Astrocyte (in vitro differentiated cells and primary cell): ENCODE measurements around the gene TWF2. TPM values are rescaled to one million over a fixed set of nuclear protein-coding genes. Genes with fewer than 3 reads are reported as not detected.

Experiments
- DNase-seq: peaks from one replicate; pipeline ENCODE4 v3.0.0-alpha.2; 2010; ENCODE audit warnings: low read depth
- FAIRE-seq: peaks from 2 replicates; lab custom pipeline; 2011; peaks lifted over from hg19 to GRCh38; lab: Jason Lieb, UNC
- H2AFZ ChIP-seq: 2 replicates; pipeline ENCODE4 v1.6.0; 2012; ENCODE audit warnings: low read depth, low read length, inconsistent platforms
- H3K27ac ChIP-seq: 2 replicates; pipeline ENCODE4 v1.5.1; 2011; ENCODE audit warnings: low read depth, low read length, inconsistent platforms
- H3K27me3 ChIP-seq: 2 replicates; pipeline ENCODE4 v1.6.0; 2011; ENCODE audit warnings: low read length, inconsistent platforms; ENCODE audit not compliant: insufficient read depth
- H3K36me3 ChIP-seq: 2 replicates; pipeline ENCODE4 v1.5.1; 2011; ENCODE audit warnings: low read length, inconsistent platforms; ENCODE audit not compliant: insufficient read depth
- H3K4me1 ChIP-seq: 2 replicates; pipeline ENCODE4 v1.5.1; 2011; ENCODE audit warnings: low read length, inconsistent platforms; ENCODE audit not compliant: insufficient read depth
- H3K4me2 ChIP-seq: 2 replicates; pipeline ENCODE4 v1.6.0; 2012; ENCODE audit warnings: low read length, inconsistent platforms
- H3K4me3 ChIP-seq: 2 replicates; pipeline ENCODE4 v1.5.1; 2011; ENCODE audit warnings: low read depth, mild to moderate bottlenecking, low read length, inconsistent platforms; ENCODE audit not compliant: insufficient read depth
- H3K79me2 ChIP-seq: 2 replicates; pipeline ENCODE4 v1.6.0; 2012; ENCODE audit warnings: mild to moderate bottlenecking, low read length, inconsistent platforms; ENCODE audit not compliant: insufficient read depth
- H3K9ac ChIP-seq: 2 replicates; pipeline ENCODE4 v1.6.0; 2012; ENCODE audit warnings: mild to moderate bottlenecking, low read length, inconsistent platforms
- H3K9me3 ChIP-seq: 2 replicates; pipeline ENCODE4 v1.5.1; 2012; ENCODE audit warnings: low read depth, mild to moderate bottlenecking, low read length, inconsistent platforms; ENCODE audit not compliant: insufficient read depth
- H4K20me1 ChIP-seq: 2 replicates; pipeline ENCODE4 v1.6.0; 2012; ENCODE audit warnings: low read length, inconsistent platforms; ENCODE audit not compliant: insufficient read depth
- H3K27ac Mint-ChIP-seq: one replicate; pipeline ENCODE4 v1.8.0; 2021; ENCODE audit warnings: mild to moderate bottlenecking, mixed read lengths; ENCODE audit not compliant: unreplicated experiment
- H3K27me3 Mint-ChIP-seq: one replicate; pipeline ENCODE4 v1.8.0; 2021; ENCODE audit warnings: low read depth, mixed read lengths; ENCODE audit not compliant: unreplicated experiment
- H3K36me3 Mint-ChIP-seq: one replicate; pipeline ENCODE4 v1.8.0; 2021; ENCODE audit warnings: low read depth, mixed read lengths; ENCODE audit not compliant: unreplicated experiment
- H3K4me1 Mint-ChIP-seq: one replicate; pipeline ENCODE4 v1.8.0; 2021; ENCODE audit warnings: low read depth, mixed read lengths; ENCODE audit not compliant: unreplicated experiment
- H3K4me3 Mint-ChIP-seq: one replicate; pipeline ENCODE4 v1.8.0; 2021; ENCODE audit warnings: mild to moderate bottlenecking, moderate library complexity, mixed read lengths; ENCODE audit not compliant: unreplicated experiment
- H3K9me3 Mint-ChIP-seq: one replicate; pipeline ENCODE4 v1.8.0; 2021; ENCODE audit warnings: mild to moderate bottlenecking, mixed read lengths; ENCODE audit not compliant: unreplicated experiment
- CTCF ChIP-seq: IDR thresholded peaks from 2 replicates; pipeline ENCODE4 v1.5.1; 2011; ENCODE audit warnings: low read depth, mild to moderate bottlenecking, inconsistent platforms, low read length, moderate library complexity; ENCODE audit not compliant: insufficient read depth
- EZH2 ChIP-seq: IDR thresholded peaks from 2 replicates; pipeline ENCODE4 v1.6.1; 2012; ENCODE audit warnings: mild to moderate bottlenecking, low read length, inconsistent platforms; ENCODE audit not compliant: insufficient read depth
- total RNA-seq: library from RNA; stranded (reverse); gene quantifications from 2 replicates; pipeline ENCODE4 v1.2.1, GENCODE V29; 2021

Gene TWF2
- total RNA-seq, 1 donor from 2014 or later, result 103 TPM

DNA sequence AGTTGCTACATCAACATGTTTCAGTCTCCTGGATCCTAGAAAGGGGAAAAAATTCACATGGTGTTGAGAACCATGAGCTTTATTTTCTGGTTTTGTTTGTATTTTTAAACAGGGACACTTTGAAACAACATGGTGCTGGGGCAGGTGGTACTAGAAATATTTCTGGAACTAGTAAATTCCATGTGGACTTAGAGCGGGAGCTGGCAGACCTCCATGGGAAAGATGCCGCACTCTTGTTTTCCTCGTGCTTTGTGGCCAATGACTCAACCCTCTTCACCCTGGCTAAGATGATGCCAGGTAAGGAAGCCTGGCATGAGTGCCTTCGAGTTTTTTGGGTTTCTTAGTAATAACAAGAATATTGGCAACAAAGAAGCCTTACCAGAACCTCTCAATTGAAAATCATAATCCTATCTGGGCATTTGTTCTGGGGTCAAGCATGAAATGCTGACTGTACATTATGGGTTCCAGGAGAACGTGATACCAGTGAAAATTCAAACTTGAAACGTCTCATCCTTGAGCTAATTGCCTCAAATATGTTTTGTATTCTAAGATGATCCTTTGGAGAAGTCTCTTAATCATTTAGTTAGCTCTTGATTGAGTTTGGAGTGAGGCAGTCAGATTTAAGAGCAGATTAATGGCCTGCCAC, 33.1 kb downstream of the TWF2 start:
- H3K4me3 ChIP-seq, result no peak overlapping the region
- Mint-ChIP-seq H3K9me3 (no peaks in the 10 kb centered on the region), H3K27me3 (no peaks in the 10 kb centered on the region), H3K4me3 (no peak overlapping the region), H3K36me3 (peaks cover 33% of the 10 kb centered on the region), H3K27ac (no peak overlapping the region), H3K4me1 (peaks cover 2% of the 10 kb centered on the region)
- DNase-seq, result peak; percentile 55
- no peaks in the 10 kb centered on the region for H3K79me2 ChIP-seq
- peaks cover 36% of the 10 kb centered on the region for H4K20me1 ChIP-seq
- no peak overlapping the region for H3K9ac ChIP-seq
- TF ChIP-seq EZH2 (no peak), CTCF (no peak)
- no peak overlapping the region for H3K27ac ChIP-seq
- peaks cover 77% of the 10 kb centered on the region for H3K36me3 ChIP-seq
- no peak for FAIRE-seq
- H3K4me1 ChIP-seq, result no peaks in the 10 kb centered on the region
- no peak overlapping the region for H3K4me2 ChIP-seq
- no peaks in the 10 kb centered on the region for H3K9me3 ChIP-seq
- no peak overlapping the region for H2AFZ ChIP-seq
- H3K27me3 ChIP-seq, result no peaks in the 10 kb centered on the region

GRCh38 chr3:52204337-52205073, 34.5 kb downstream of the TWF2 start:
- DNase-seq (no peak), FAIRE-seq (no peak)
- H3K9me3 Mint-ChIP-seq, result no peaks in the 10 kb centered on the region
- Histone ChIP-seq H3K79me2 (peaks cover 4% of the 10 kb centered on the region), H3K27me3 (no peaks in the 10 kb centered on the region), H3K36me3 (peaks cover 73% of the 10 kb centered on the region), H3K9me3 (no peaks in the 10 kb centered on the region), H2AFZ (no peak overlapping the region), H3K4me3 (no peak overlapping the region), H3K27ac (no peak overlapping the region), H3K4me1 (no peaks in the 10 kb centered on the region), H3K9ac (no peak overlapping the region), H3K4me2 (no peak overlapping the region), H4K20me1 (peaks cover 36% of the 10 kb centered on the region)
- TF ChIP-seq CTCF (no peak), EZH2 (no peak)
- H3K27ac Mint-ChIP-seq, result no peak overlapping the region
- H3K4me3 Mint-ChIP-seq, result no peak overlapping the region
- H3K36me3 Mint-ChIP-seq, result peaks cover 33% of the 10 kb centered on the region
- no peaks in the 10 kb centered on the region for H3K27me3 Mint-ChIP-seq
- peaks cover 6% of the 10 kb centered on the region for H3K4me1 Mint-ChIP-seq

GRCh38 chr3:52203701-52204100, 35.3 kb downstream of the TWF2 start:
- no peak for FAIRE-seq
- H2AFZ ChIP-seq, result no peak overlapping the region
- Mint-ChIP-seq H3K36me3 (peaks cover 36% of the 10 kb centered on the region), H3K9me3 (no peaks in the 10 kb centered on the region), H3K27ac (no peak overlapping the region), H3K27me3 (no peaks in the 10 kb centered on the region), H3K4me1 (peaks cover 13% of the 10 kb centered on the region), H3K4me3 (no peak overlapping the region)
- no peak overlapping the region for H3K4me2 ChIP-seq
- peaks cover 12% of the 10 kb centered on the region for H3K79me2 ChIP-seq
- no peak for TF ChIP-seq CTCF
- TF ChIP-seq EZH2, result no peak
- H3K36me3 ChIP-seq, result peaks cover 70% of the 10 kb centered on the region
- H3K9me3 ChIP-seq, result no peaks in the 10 kb centered on the region
- no peak overlapping the region for H3K9ac ChIP-seq
- H3K27me3 ChIP-seq, result no peaks in the 10 kb centered on the region
- H3K4me1 ChIP-seq, result peaks cover 3% of the 10 kb centered on the region
- H3K4me3 ChIP-seq, result no peak overlapping the region
- H3K27ac ChIP-seq, result no peak overlapping the region
- peaks cover 44% of the 10 kb centered on the region for H4K20me1 ChIP-seq
- DNase-seq, result no peak
